SU-DHL-6 (cell line): ENCODE measurements around the gene EXOC4.

Experiments
- H2AFZ ChIP-seq: fragments of 200-600 bp; sonication (generic); 2 replicates; pipeline ENCODE4 v1.6.1; 2014; ENCODE audit warnings: low read depth, mild to moderate bottlenecking, moderate library complexity, mixed read lengths, antibody characterized with exemption, low read length; ENCODE audit not compliant: severe bottlenecking
- H3F3A ChIP-seq: fragments of 200-600 bp; shearing (Covaris generic); 2 replicates; pipeline ENCODE4 v1.6.0; 2016; ENCODE audit warnings: antibody characterized with exemption, mild to moderate bottlenecking; ENCODE audit not compliant: insufficient read depth
- H3K27ac ChIP-seq: fragments of 200-600 bp; sonication (generic); 2 replicates; pipeline ENCODE4 v1.5.1; 2016; ENCODE audit warnings: low read depth, mild to moderate bottlenecking, low read length, moderate library complexity, mixed read lengths
- H3K27me3 ChIP-seq: fragments of 200-600 bp; sonication (generic), shearing (Covaris generic); 2 replicates; pipeline ENCODE4 v1.6.0; 2014; ENCODE audit warnings: mild to moderate bottlenecking, low read length
- H3K36me3 ChIP-seq: fragments of 200-600 bp; sonication (generic); 2 replicates; pipeline ENCODE4 v1.6.1; 2014; ENCODE audit warnings: mild to moderate bottlenecking, low read length, mixed read lengths
- H3K4me2 ChIP-seq: fragments of 300-600, 200-600 bp; shearing (Covaris generic), sonication (generic); 2 replicates; pipeline ENCODE4 v1.6.0; 2014; ENCODE audit warnings: low read length, low read depth, mild to moderate bottlenecking; ENCODE audit not compliant: poor library complexity, severe bottlenecking
- H3K4me3 ChIP-seq: fragments of 200-600 bp; sonication (generic); 2 replicates; pipeline ENCODE4 v1.5.1; 2014; ENCODE audit warnings: antibody characterized with exemption, low read length, mild to moderate bottlenecking, mixed read lengths; ENCODE audit not compliant: insufficient read depth, poor library complexity, severe bottlenecking
- H3K79me2 ChIP-seq: fragments of 200-600 bp; sonication (generic); 2 replicates; pipeline ENCODE4 v1.6.1; 2014; ENCODE audit warnings: mild to moderate bottlenecking, low read length, moderate library complexity; ENCODE audit not compliant: insufficient read depth
- H3K9ac ChIP-seq: fragments of 200-600 bp; sonication (generic); 2 replicates; pipeline ENCODE4 v1.7.0; 2014; ENCODE audit warnings: mild to moderate bottlenecking, low read length
- H3K9me2 ChIP-seq: fragments of 200-600 bp; sonication (generic); replicated peaks from 2 replicates; pipeline ENCODE4 v1.6.1; 2014; ENCODE audit warnings: low read length; ENCODE audit not compliant: insufficient read depth
- H3K9me3 ChIP-seq: fragments of 200-600 bp; sonication (generic); 2 replicates; pipeline ENCODE4 v1.6.1; 2014; ENCODE audit warnings: low read length, mixed read lengths; ENCODE audit not compliant: insufficient read depth
- H4K20me1 ChIP-seq: fragments of 200-600 bp; sonication (generic); 2 replicates; pipeline ENCODE4 v1.6.1; 2014; ENCODE audit warnings: low read depth, mild to moderate bottlenecking, antibody characterized with exemption, low read length, moderate library complexity, mixed read lengths
- EZH2phosphoT487 ChIP-seq: fragments of 200-600 bp; sonication (generic), shearing (Covaris generic); conservative IDR thresholded peaks from 2 replicates; pipeline ENCODE4 v1.6.1; 2018; ENCODE audit warnings: mild to moderate bottlenecking, antibody characterized with exemption, low read length, moderate library complexity, mixed read lengths
- TF ChIP-seq, protein P1 (sequence below): fragments of 200-600 bp; sonication (generic); IDR thresholded peaks from one replicate; pipeline ENCODE4 v1.5.1; 2017; ENCODE audit warnings: antibody characterized with exemption, mild to moderate bottlenecking, low read length, moderate library complexity; ENCODE audit not compliant: insufficient read depth, poor library complexity, severe bottlenecking

The EXOC4 gene

DNA sequence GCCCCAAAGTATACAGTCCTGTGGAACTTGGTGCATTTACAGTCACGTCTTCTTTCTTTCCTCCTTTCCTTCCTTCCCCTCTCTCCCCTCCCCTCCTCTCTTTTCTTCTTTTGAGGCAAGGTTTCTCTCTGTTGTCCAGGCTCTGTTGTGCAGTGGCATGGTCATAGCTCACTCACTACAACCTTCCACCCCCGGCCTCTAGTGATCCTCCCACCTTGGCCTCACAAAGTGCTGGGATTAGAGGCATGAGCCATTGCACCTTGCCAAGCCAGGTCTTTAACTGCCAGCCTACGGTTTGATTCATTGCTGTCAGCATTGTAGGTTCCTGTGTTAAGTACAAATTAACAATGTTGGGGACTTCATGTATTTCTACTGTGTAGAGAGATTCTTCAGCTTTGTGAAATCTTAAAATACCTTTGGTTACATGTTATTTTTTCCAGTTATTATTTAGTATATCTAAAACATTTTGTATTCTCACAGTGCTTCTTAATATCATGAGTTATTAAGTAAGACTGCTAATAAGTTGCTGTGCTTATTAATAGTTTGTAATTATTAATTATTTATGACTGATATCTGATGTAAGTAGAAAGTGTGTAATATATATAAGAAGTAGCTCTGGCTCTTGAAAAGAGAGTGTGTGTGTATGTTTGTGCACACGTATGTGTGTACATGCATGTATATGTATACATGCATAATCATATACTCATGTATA, 320.8 kb downstream of the EXOC4 start:
- Histone ChIP-seq H3F3A (no peaks in the 10 kb centered on the region), H3K27ac (no peak overlapping the region), H3K4me3 (no peak overlapping the region), H3K9ac (no peak overlapping the region), H3K9me3 (no peaks in the 10 kb centered on the region), H3K27me3 (no peaks in the 10 kb centered on the region), H3K36me3 (no peaks in the 10 kb centered on the region), H3K9me2 (no peaks in the 10 kb centered on the region), H2AFZ (no peak overlapping the region), H3K79me2 (no peaks in the 10 kb centered on the region), H4K20me1 (no peaks in the 10 kb centered on the region), H3K4me2 (no peak overlapping the region)
- TF ChIP-seq EZH2phosphoT487 = no peak
- TF ChIP-seq, protein P1, sequence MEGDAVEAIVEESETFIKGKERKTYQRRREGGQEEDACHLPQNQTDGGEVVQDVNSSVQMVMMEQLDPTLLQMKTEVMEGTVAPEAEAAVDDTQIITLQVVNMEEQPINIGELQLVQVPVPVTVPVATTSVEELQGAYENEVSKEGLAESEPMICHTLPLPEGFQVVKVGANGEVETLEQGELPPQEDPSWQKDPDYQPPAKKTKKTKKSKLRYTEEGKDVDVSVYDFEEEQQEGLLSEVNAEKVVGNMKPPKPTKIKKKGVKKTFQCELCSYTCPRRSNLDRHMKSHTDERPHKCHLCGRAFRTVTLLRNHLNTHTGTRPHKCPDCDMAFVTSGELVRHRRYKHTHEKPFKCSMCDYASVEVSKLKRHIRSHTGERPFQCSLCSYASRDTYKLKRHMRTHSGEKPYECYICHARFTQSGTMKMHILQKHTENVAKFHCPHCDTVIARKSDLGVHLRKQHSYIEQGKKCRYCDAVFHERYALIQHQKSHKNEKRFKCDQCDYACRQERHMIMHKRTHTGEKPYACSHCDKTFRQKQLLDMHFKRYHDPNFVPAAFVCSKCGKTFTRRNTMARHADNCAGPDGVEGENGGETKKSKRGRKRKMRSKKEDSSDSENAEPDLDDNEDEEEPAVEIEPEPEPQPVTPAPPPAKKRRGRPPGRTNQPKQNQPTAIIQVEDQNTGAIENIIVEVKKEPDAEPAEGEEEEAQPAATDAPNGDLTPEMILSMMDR = no peak

DNA sequence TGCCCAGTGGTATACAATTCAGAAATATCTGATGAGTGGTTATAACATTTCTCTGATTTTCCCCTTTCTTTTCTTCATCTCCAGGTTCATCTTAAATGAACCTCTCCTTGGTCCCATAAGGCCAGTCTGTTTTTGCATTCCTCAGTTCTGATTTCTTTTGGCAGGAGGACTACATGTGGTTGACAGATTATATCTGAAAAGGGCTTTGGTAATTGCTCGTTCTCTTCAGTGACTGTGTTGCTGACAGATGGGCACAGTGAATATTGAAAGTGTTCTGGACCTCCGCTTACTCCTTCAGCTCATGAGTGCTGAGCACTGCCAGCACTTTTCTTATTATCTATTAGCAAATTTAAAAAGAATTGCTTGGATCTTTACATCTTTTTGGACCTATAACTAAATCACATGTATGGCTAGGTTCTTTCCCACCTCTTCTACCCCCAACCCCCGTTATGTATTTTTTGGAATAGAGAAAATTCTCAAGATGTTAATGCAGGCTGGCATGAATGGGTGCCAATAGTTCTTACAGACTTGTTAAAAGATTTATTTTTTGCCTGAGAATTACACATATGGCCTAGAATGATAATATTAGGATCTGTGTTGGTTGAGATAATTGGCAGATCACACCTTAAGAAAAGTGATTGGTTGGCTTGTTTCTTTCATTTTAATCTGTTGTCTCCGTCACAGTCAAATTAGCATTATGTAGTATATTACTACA, 323.0 kb downstream of the EXOC4 start:
- H3K79me2 ChIP-seq = no peaks in the 10 kb centered on the region
- H3K27ac ChIP-seq = no peak overlapping the region
- no peak overlapping the region for H3K9ac ChIP-seq
- H3K36me3 ChIP-seq = no peaks in the 10 kb centered on the region
- H3K4me3 ChIP-seq = no peak overlapping the region
- no peaks in the 10 kb centered on the region for H3K9me2 ChIP-seq
- no peaks in the 10 kb centered on the region for H3F3A ChIP-seq
- TF ChIP-seq, protein P1 = no peak
- no peak for TF ChIP-seq EZH2phosphoT487
- H3K4me2 ChIP-seq = no peak overlapping the region
- no peak overlapping the region for H2AFZ ChIP-seq
- no peaks in the 10 kb centered on the region for H3K27me3 ChIP-seq
- H3K9me3 ChIP-seq = no peaks in the 10 kb centered on the region
- H4K20me1 ChIP-seq = no peaks in the 10 kb centered on the region

DNA sequence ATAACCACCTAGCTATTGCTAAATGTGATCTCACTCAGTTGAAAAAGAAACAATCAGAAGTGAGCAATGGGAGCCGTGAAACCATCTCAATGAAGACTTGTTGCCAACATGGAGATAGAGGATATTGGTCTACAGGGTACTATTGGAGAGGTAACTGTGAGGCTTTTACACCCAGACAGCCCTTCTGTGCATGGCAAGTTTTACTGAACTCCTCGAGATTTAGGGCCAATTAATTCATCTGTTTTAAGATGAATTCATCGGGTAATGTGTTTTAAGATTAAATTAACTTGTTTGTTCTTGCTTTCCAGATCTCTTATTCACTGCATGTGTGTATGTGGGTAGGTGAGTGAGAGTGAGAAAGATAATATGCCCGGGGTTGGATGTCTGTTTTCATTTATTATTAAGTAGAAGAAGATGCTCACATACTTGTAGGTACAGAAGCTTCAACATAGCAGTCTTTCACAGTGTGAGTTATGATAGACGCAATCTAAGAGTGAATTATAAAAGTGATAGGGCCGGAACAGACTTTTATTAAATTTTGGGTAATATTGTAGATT, 323.8 kb downstream of the EXOC4 start:
- TF ChIP-seq EZH2phosphoT487 = no peak
- TF ChIP-seq, protein P1 = no peak
- H2AFZ ChIP-seq = no peak overlapping the region
- H3K9me3 ChIP-seq = no peaks in the 10 kb centered on the region
- no peaks in the 10 kb centered on the region for H3K27me3 ChIP-seq
- no peak overlapping the region for H3K9ac ChIP-seq
- H3K4me3 ChIP-seq = no peak overlapping the region
- no peaks in the 10 kb centered on the region for H3K9me2 ChIP-seq
- H3K27ac ChIP-seq = no peak overlapping the region
- no peaks in the 10 kb centered on the region for H3F3A ChIP-seq
- H3K79me2 ChIP-seq = no peaks in the 10 kb centered on the region
- no peaks in the 10 kb centered on the region for H4K20me1 ChIP-seq
- no peaks in the 10 kb centered on the region for H3K36me3 ChIP-seq
- H3K4me2 ChIP-seq = no peak overlapping the region
